ENCODE measurements around the gene NEURL1B.
"Not testable (repeated sequence)": the region's sequence is repeated elsewhere in the genome, so short reads cannot be mapped to it uniquely, and the experiment has no call there.

The NEURL1B gene

GRCh38 chr5:172708183-172708505 is 67.1 kb downstream of the NEURL1B start:
- H3K4me1 ChIP-seq (ENCODE audit: insufficient read depth, low read length) = peaks cover 3% of the 10 kb centered on the region
- no peak overlapping the region for H2AFZ ChIP-seq (ENCODE audit: low read depth, low read length)
- peaks cover 5% of the 10 kb centered on the region for H3K27me3 ChIP-seq (ENCODE audit: insufficient read depth, low read length)
- H3K4me3 ChIP-seq (ENCODE audit: low read length) = no peak overlapping the region
- no peaks in the 10 kb centered on the region for H3K9me3 ChIP-seq (ENCODE audit: low read length)
- H3K36me3 ChIP-seq (ENCODE audit: insufficient read depth, low read length) = no peaks in the 10 kb centered on the region

GRCh38 chr5:172710676-172711075 is 69.6 kb downstream of the NEURL1B start:
- no peaks in the 10 kb centered on the region for H3K9me3 ChIP-seq (ENCODE audit: low read length)
- no peak overlapping the region for H2AFZ ChIP-seq (ENCODE audit: low read depth, low read length)
- no peaks in the 10 kb centered on the region for H3K27me3 ChIP-seq (ENCODE audit: insufficient read depth, low read length)
- no peak overlapping the region for H3K4me3 ChIP-seq (ENCODE audit: low read length)
- H3K4me1 ChIP-seq (ENCODE audit: insufficient read depth, low read length) = peaks cover 3% of the 10 kb centered on the region
- H3K36me3 ChIP-seq (ENCODE audit: insufficient read depth, low read length) = no peaks in the 10 kb centered on the region

DNA sequence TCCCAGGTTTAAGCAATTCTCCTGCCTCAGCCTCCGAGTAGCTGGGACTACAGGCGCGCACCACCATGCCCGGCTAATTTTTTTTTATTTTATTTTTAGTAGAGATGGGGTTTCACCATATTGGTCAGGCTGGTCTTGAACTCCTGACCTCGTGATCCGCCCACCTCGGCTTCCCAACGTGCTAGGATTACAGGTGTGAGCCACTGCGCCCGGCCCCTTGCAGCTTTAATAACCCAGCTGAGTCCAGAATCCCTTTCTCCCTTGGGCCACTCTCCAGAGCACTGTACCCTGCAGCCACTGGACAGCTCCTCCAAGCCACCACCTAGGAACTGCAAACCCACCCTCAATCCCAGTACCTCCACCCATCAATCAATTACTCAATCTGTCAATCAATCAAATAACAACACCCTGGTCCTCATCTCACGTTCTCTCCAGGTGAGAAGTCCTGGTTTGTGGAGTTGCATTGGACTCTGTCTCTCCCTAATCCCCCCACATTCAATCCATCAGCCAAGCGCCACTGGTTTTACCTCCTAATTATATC is 70.3 kb downstream of the NEURL1B start:
- not testable (repeated sequence) for H3K9me3 ChIP-seq (ENCODE audit: low read length); H3K36me3 ChIP-seq (ENCODE audit: insufficient read depth, low read length); H3K27me3 ChIP-seq (ENCODE audit: insufficient read depth, low read length); H3K4me3 ChIP-seq (ENCODE audit: low read length); H2AFZ ChIP-seq (ENCODE audit: low read depth, low read length); H3K4me1 ChIP-seq (ENCODE audit: insufficient read depth, low read length)

DNA sequence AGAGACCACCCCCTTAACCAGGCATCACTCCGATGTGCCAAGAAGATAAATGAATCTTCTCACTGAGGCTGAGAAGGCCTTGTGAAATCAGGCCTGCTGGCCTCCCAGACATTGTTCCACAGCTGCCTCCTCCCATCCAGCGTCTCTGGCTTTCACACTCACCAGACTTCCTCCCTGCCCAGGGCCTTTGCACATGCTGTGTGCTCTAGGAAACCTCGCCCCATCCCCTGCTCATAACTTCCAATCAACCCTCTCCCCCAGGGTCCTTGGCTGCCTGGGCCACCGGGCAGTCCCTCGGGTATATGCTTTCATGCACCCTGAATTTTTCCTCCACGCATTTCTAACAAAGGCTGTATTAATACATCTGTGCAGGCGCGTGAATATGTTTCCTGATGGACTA is 71.5 kb downstream of the NEURL1B start:
- Histone ChIP-seq H3K9me3 (ENCODE audit: low read length) (no peaks in the 10 kb centered on the region), H3K4me3 (ENCODE audit: low read length) (no peak overlapping the region), H3K4me1 (ENCODE audit: insufficient read depth, low read length) (no peaks in the 10 kb centered on the region), H3K36me3 (ENCODE audit: insufficient read depth, low read length) (no peaks in the 10 kb centered on the region), H2AFZ (ENCODE audit: low read depth, low read length) (no peak overlapping the region), H3K27me3 (ENCODE audit: insufficient read depth, low read length) (no peaks in the 10 kb centered on the region)

DNA sequence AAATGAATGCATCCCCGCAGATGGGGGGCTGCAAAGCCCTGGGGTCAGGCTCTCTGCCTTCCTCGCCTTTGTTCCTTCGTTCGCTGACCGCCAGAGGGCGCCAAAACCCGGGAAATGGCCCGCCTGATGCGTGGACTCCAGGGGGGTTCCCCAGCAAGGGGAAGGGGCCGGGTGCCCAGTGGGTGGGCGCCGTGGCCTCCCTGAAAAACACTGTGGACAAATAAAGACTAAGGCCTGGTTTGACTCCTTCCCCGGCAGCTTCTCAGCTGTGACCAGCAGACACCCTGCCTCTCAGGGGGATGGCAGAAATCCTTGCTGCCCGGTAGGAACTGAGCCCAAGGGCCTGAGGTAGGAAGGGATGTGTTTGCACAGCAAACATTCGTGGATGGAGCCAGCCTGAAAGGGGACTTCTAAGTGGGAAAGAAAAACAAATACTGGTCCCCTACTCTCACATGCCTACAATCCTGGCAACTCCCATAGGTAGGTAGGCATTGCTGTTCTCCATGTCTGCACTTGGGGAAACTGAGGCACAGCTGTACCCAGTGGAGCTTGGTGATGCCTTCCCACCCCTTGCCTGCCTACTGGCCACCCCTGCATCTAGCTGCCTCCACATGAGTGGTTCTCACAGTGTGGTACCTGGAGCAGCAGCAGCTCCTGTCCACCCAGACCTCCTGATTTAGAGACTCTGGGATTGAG is 72.2 kb downstream of the NEURL1B start:
- Histone ChIP-seq H2AFZ (ENCODE audit: low read depth, low read length) (no peak overlapping the region), H3K4me3 (ENCODE audit: low read length) (no peak overlapping the region), H3K27me3 (ENCODE audit: insufficient read depth, low read length) (no peaks in the 10 kb centered on the region), H3K4me1 (ENCODE audit: insufficient read depth, low read length) (no peaks in the 10 kb centered on the region), H3K9me3 (ENCODE audit: low read length) (no peaks in the 10 kb centered on the region), H3K36me3 (ENCODE audit: insufficient read depth, low read length) (no peaks in the 10 kb centered on the region)

DNA sequence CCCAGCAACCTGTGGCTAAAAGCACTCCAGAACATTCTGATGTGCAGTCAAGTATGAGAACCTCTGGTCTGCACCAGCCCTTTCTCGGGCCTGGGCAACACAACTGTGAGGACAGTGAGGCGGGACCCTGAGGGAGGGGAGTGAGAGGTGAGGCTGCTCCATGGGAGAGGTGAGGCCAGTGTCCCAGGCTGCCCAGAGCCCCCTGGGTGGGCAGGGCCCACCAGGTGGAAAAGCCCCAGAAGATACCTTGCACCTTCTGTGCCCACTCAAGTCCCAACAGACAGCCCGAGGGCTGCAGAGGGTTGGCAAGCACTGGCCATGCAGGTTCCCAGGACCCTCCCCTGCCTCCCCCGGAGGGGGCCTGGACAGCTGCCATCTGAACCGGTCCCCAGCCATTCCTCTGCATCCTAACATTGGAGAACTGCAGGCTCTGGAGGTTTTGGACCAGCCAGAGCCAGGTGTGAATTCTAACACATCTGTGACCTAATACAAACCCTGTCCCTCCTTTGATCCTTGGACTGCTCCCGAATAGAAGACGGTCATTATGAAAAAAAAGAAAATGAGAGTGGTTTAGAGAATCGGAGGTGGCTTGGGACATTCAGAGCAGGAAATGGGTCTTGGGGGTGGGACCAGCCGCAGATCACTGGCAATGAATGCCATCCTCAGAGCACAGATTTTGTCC is 72.9 kb downstream of the NEURL1B start:
- H3K27me3 ChIP-seq (ENCODE audit: insufficient read depth, low read length) = no peaks in the 10 kb centered on the region
- no peaks in the 10 kb centered on the region for H3K36me3 ChIP-seq (ENCODE audit: insufficient read depth, low read length)
- no peaks in the 10 kb centered on the region for H3K9me3 ChIP-seq (ENCODE audit: low read length)
- no peak overlapping the region for H2AFZ ChIP-seq (ENCODE audit: low read depth, low read length)
- no peak overlapping the region for H3K4me3 ChIP-seq (ENCODE audit: low read length)
- no peaks in the 10 kb centered on the region for H3K4me1 ChIP-seq (ENCODE audit: insufficient read depth, low read length)

DNA sequence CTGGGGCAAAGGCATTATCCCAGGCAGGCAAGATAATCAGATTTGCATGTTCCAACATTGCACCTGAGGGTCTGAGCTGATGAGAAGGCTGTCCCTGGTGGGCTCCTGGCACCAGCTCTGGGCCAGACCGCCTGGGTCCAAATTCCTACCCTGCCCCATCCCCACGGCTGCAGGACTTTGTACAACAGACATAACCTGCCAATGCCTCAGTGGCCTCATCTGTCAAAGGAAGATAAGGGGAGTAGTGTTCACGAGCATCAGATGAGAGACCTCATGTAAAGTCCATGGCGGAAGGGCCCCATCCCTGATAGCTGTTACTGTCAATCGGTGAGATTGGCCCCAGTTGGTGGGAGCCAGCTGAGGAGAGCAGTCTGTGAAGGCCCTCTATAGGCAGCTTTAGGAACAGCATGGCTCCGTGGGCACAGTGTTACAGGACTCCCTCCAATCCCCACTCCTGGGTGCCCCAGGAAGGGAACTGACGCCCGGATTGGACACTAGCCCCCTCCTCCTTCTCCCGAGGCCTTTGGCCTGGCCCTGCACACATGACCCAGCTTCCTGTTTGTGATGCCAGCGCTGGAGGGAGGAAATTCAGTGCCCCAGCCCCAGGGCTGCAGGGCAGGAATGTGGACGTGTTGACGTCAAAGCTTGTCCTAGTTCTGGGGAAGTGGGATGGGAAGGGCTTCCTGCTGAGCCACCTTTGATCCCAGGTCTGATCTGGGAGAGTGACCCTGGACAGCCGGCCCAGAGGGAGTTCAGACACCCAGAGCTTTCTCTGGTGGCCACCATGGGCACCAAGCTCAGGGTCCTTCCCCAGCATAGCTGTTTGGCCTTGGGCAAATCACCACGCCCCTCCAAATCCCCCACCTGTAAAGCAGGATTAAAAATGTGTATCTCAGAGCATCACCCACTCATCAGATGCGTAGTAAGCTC is 73.7 kb downstream of the NEURL1B start:
- Histone ChIP-seq H3K36me3 (ENCODE audit: insufficient read depth, low read length) (no peaks in the 10 kb centered on the region), H3K27me3 (ENCODE audit: insufficient read depth, low read length) (no peaks in the 10 kb centered on the region), H3K4me3 (ENCODE audit: low read length) (no peak overlapping the region), H2AFZ (ENCODE audit: low read depth, low read length) (no peak overlapping the region), H3K4me1 (ENCODE audit: insufficient read depth, low read length) (no peaks in the 10 kb centered on the region), H3K9me3 (ENCODE audit: low read length) (no peaks in the 10 kb centered on the region)

GRCh38 chr5:172715421-172715780 is 74.3 kb downstream of the NEURL1B start:
- Histone ChIP-seq H3K4me3 (ENCODE audit: low read length) (no peak overlapping the region), H3K27me3 (ENCODE audit: insufficient read depth, low read length) (no peaks in the 10 kb centered on the region)

GRCh38 chr5:172715931-172716682 is 75.0 kb downstream of the NEURL1B start:
- Histone ChIP-seq H3K4me1 (ENCODE audit: insufficient read depth, low read length) (no peaks in the 10 kb centered on the region), H3K27me3 (ENCODE audit: insufficient read depth, low read length) (no peaks in the 10 kb centered on the region), H3K4me3 (ENCODE audit: low read length) (no peak overlapping the region)

More at GRCh38 chr5:172715421-172715780, 74.3 kb downstream of the NEURL1B start:
- Histone ChIP-seq H3K4me1 (ENCODE audit: insufficient read depth, low read length) (no peaks in the 10 kb centered on the region), H3K36me3 (ENCODE audit: insufficient read depth, low read length) (no peaks in the 10 kb centered on the region), H2AFZ (ENCODE audit: low read depth, low read length) (no peak overlapping the region), H3K9me3 (ENCODE audit: low read length) (no peaks in the 10 kb centered on the region)

DNA sequence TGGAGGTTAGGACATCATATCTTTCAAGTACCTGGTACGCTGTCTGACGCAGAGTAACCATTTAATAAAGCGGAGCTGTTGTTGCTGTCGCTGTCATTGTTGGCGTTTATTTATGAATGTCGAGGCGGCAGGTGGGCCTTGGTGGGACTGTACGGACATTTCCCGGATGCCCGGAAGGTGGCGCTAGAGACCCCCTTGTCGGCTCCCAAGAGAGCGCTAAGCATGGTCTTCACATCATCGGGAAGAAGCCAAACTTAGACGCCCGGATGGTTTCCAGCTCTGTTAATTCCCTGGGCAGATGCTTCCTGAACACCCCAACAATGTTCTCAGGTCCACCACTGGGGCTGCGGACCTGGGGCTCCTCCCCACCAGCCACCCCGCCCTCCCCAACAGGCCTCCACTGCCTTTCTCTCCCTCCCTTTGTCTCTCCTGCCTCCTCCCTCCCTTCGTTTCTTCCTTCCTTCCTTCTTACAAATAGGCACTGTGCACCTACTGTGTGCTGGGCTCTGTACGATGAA is 75.8 kb downstream of the NEURL1B start:
- Histone ChIP-seq H3K4me3 (ENCODE audit: low read length) (no peak overlapping the region), H3K4me1 (ENCODE audit: insufficient read depth, low read length) (no peaks in the 10 kb centered on the region), H3K9me3 (ENCODE audit: low read length) (no peaks in the 10 kb centered on the region), H3K27me3 (ENCODE audit: insufficient read depth, low read length) (no peaks in the 10 kb centered on the region), H2AFZ (ENCODE audit: low read depth, low read length) (no peak overlapping the region), H3K36me3 (ENCODE audit: insufficient read depth, low read length) (no peaks in the 10 kb centered on the region)

More at GRCh38 chr5:172715931-172716682, 75.0 kb downstream of the NEURL1B start:
- H3K9me3 ChIP-seq (ENCODE audit: low read length) = no peaks in the 10 kb centered on the region
- H3K36me3 ChIP-seq (ENCODE audit: insufficient read depth, low read length) = no peaks in the 10 kb centered on the region
- no peak overlapping the region for H2AFZ ChIP-seq (ENCODE audit: low read depth, low read length)

GRCh38 chr5:172717481-172718195 is 76.6 kb downstream of the NEURL1B start:
- Histone ChIP-seq H3K36me3 (ENCODE audit: insufficient read depth, low read length) (no peaks in the 10 kb centered on the region), H3K4me3 (ENCODE audit: low read length) (no peak overlapping the region), H3K27me3 (ENCODE audit: insufficient read depth, low read length) (no peaks in the 10 kb centered on the region)

DNA sequence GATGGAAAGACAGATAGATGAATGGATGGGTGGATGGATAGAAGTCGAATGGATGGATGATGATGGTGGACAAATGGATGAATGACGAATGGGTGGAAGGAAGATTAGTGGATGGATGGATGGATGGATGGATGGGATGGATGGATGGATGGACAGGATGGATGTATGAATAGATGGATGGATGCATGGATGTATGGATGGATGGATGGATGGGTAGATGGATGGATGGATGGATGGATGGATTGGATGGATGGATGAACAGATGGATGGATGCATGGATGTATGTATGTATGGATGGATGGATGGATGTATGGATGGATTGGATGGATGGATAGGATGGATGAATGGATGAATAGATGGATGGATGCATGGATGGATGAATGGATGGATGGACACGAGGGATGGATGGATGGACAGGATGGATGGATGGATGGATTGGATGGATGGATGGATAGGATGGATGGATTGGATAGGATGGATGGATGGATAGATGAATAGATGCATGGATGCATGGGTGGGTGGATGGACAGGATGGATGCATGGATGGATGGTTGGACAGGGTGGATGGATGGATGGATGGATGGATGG is 77.6 kb downstream of the NEURL1B start:
- H2AFZ ChIP-seq (ENCODE audit: low read depth, low read length) = no peak overlapping the region
- H3K27me3 ChIP-seq (ENCODE audit: insufficient read depth, low read length) = no peaks in the 10 kb centered on the region
- peaks cover 2% of the 10 kb centered on the region for H3K4me1 ChIP-seq (ENCODE audit: insufficient read depth, low read length)
- H3K36me3 ChIP-seq (ENCODE audit: insufficient read depth, low read length) = no peaks in the 10 kb centered on the region
- no peak overlapping the region for H3K4me3 ChIP-seq (ENCODE audit: low read length)
- H3K9me3 ChIP-seq (ENCODE audit: low read length) = no peaks in the 10 kb centered on the region

More at GRCh38 chr5:172717481-172718195, 76.6 kb downstream of the NEURL1B start:
- peaks cover under 1% of the 10 kb centered on the region for H3K4me1 ChIP-seq (ENCODE audit: insufficient read depth, low read length)
- H2AFZ ChIP-seq (ENCODE audit: low read depth, low read length) = no peak overlapping the region
- H3K9me3 ChIP-seq (ENCODE audit: low read length) = no peaks in the 10 kb centered on the region
